HTR-8/SVneo (cell line): Measurements from ENCODE around the gene SLC39A9.
A peak's percentile ranks its signal among the peaks of the same experiment; 100 is the strongest.

ENCODE experiments used
- DNase-seq: peaks from one replicate; pipeline ENCODE4 v3.0.0; 2011; ENCODE audit warnings: low spot score, mixed read lengths; ENCODE audit not compliant: insufficient read length
- FAIRE-seq: peaks from 2 replicates; lab custom pipeline; 2011; peaks lifted over from hg19 to GRCh38; lab: Jason Lieb, UNC

Gene SLC39A9, protein sequence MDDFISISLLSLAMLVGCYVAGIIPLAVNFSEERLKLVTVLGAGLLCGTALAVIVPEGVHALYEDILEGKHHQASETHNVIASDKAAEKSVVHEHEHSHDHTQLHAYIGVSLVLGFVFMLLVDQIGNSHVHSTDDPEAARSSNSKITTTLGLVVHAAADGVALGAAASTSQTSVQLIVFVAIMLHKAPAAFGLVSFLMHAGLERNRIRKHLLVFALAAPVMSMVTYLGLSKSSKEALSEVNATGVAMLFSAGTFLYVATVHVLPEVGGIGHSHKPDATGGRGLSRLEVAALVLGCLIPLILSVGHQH

DNA sequence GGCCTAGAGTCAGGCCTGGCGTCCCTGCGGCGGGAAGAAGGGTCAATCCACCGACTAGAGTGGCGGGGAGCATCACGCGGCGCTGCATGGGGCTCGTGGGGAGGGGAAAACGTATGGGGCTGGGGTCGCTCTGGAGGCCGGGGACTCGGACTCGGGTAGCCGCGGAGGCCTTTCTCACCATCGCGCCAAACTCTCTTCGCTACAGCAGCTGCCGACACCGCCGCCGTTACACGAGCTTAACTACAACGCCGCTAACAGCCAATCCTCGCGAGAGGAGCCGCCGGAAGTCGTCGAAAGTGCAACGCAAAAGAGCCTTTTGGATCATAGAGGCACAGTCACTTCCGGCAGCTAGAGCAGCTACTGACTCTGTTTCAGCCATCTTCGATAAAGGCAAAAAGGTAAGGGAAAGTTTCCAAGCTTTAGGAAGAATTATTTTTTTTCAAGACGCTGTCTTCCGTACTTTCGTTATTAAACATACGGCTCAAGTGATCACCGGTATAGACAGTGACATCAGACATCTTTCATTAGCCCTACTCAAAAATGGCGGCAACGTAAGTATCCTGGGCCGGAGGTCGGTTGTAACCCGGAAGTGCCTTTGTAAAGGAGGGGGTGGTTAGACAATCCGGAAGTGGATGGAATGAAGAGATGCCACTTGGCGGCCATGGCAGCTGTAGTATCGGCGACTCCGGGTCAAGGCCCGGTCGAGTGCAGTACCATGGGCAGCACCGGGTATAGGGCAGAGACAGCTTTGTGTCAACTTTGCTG, at the start of gene SLC39A9, which contains the start of gene ERH:
SLC39A9 (plus strand) TSS at position 640 of the 765 bp plus-strand sequence. CDS start 678 bp downstream, outside the sequence.
ERH (minus strand) TSS at position 247 of the 765 bp plus-strand sequence; CDS start at position 181, 66 bp downstream.
- peak; percentile 100 for FAIRE-seq
- peak; percentile 100 for DNase-seq

DNA sequence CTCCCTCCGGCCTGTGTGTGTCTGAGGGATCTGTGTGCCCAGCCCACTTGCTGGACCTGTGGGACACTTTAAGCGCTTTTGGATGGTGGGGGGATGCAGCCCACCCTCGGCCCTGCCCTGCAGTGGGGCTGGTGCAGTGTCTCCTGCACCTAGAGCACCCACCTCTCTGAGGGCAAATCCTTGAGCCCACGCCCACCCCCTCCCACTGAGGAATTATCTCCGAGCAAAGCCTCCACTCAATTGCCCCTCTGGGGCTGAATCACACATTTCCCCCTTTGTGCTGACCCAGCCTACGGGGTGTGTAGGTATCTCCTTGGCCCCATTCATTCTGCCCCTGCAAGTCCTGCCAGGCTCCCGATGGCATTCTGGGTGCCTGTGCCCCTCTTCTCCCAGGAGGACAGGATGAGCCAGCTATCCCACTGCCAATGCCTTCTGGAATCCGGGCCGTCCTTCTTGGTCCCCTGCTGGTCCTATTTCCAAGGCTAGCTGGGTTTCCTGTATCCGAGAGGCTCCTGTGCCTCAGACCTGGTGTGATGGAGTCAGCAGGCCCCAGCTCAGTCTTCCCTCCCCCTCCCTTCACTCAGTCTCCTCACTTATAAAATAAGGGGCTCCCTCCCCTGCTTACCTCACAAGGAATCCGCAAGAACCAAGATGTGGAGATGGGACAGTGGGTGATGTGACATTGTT, 49.3 kb upstream of the SLC39A9 start:
- FAIRE-seq, result peak; percentile 40
- DNase-seq, result no peak

DNA sequence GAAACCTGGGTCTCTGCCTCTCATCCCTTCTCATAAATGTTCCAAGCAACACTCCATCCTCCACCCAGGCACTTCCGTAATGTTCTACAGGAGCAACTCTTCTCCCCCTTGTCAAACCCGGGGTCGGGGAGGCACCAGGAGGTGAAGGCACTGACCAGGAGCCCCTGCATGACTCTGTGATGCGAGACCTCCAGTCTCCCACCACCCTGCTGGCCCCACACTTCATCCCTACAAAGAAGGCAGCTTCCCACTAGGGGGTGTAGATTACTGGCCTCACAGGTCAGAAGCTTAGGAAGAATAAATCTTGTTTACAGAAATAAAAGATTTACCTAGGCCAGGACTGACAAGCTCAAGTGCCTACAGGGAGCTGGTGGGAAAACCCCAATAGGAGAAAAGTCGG, 47.6 kb upstream of the SLC39A9 start:
- DNase-seq, result no peak
- no peak for FAIRE-seq

- DNase-seq (no peak), FAIRE-seq (no peak)
Observed at GRCh38 chr14:69351385-69351784, 47.1 kb upstream of the SLC39A9 start.

DNA sequence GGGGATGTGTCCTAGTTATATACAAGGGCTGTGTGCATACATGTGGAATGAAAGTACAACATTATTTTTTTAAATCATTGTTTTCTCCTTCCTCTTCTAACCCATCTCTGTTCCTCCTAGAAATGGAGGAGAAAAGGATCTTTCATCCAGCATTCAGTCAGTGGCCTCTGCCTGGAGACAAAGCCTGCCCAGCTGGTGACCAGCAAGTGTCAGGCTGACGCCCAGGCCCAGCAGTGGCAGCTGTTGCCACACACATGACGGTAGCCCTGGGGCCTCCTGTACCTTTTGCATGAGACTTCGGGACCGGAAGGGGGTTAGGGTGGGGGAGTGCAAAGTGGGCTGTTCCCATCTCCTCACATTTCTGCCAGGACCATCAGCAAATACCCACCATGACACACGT, 46.6 kb upstream of the SLC39A9 start:
- FAIRE-seq (peak; percentile 94), DNase-seq (no peak)

DNA sequence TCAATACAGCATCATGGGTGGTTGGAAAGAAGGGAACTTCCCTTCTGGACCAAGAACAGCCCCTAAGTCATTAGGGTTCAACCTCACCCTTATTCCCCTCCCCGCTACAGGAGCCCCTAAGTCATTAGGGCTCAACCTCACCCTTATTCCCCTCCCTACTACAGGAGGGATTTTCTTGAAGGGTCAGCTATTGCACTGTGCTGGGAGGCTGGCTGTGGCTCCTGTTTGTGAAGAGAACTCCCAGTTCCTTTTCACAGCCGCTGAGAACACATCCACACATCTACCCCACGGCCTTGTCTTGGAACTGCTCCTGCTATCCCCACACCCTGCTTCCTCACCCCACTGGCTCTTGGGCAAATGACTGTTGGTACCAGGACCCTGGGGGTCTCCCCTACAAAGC, 45.3 kb upstream of the SLC39A9 start:
- peak; percentile 26 for FAIRE-seq
- no peak for DNase-seq

- DNase-seq (no peak), FAIRE-seq (peak; percentile 75)
Observed at GRCh38 chr14:69354383-69355153, 43.9 kb upstream of the SLC39A9 start.

- FAIRE-seq, result peak; percentile 63
- DNase-seq, result no peak
Observed at GRCh38 chr14:69355154-69355597, 43.3 kb upstream of the SLC39A9 start.

- DNase-seq (peak; percentile 67), FAIRE-seq (peak; percentile 96)
Observed at GRCh38 chr14:69355607-69356281, 42.7 kb upstream of the SLC39A9 start.

DNA sequence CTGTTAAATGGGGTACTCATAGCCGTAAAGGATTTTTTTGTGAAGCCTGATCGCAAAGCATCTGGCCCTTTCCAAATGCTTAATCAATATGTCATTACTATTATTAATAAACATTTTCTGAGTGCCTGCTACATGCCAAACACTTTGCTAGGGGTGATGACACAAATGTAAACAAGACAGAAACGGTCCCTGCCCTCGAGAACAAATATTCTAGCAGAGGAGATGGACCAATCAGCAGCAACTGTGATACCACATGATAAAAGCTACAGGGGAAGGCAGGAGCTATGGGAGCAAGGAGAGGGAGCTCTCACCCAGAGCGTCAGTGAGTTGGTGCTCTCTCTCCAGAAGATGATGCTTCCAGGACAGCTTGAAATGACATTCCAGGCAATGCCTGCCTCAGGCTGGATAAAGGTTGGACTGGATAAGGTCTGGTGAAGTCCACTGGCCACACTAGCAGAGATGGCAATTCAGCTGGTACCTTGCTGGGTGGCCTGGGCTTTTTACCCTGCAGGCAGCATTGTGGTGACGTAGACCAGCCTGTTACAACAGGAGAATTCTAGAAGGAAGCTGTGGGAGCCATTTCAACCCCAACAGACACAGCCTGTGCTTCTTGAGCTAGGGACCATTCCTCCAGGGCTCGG, 41.5 kb upstream of the SLC39A9 start:
- FAIRE-seq, result peak; percentile 87
- no peak for DNase-seq

GRCh38 chr14:69357544-69358200, 40.8 kb upstream of the SLC39A9 start:
- FAIRE-seq, result no peak
- DNase-seq, result no peak

DNA sequence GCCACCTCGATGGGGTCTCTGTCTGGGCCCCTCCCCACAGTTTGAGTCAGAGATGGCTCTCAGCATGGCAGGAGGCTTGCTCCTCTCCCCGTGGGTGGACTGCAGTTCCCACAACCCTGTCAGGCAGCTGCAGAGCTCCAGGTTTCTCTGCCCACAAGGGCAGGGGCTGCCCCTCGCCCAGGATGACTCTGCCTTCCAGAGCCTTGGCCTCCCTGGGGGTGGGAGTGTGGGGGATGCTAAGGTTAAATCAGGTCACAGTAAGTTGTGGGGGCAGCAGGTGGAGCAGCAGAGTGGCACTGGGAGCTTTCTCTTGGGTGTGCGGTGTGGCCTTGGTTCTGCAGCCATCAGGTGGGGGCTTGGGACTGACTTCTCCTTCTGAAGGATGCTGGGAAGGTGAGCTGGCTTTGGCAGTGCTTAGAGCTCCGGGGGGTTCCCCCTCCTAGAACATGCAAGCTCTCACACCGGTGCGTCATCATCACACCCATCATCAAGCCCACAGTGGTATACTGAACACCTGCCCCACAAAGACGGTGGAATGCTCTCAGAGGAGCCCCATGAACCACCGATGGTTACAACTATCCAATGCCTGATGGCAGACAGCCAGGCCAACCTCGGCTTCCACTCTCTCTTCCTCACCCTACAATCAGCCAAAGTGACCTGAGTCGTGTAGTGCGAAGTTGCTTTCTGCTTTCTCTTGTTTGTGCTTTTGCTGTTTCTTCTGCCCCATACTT, 40.1 kb upstream of the SLC39A9 start:
- no peak for FAIRE-seq
- no peak for DNase-seq

DNA sequence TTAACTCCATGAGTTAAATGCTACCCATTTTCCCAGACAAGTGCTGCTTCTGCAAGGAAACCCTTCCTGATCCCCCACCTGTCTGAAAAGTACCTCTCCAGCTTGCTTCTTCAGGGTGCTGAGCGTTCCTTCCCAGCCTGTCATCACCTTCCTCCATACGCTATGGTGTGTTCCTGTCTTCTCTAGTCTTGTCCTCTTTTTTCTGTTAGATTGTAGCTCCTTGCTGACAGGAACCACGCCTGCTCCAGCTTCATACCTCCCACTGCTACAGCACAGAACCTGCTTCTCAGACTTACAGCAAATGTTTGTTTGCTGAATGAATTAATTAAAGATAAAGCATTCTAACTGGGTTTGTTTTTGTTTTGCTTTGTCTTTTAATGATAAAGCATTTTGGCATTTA, 39.5 kb upstream of the SLC39A9 start:
- DNase-seq, result no peak
- FAIRE-seq, result peak; percentile 90

- no peak for FAIRE-seq
- no peak for DNase-seq
Observed at GRCh38 chr14:69360438-69361108, 37.9 kb upstream of the SLC39A9 start.

- FAIRE-seq, result peak; percentile 89
- no peak for DNase-seq
Observed at GRCh38 chr14:69363055-69363454, 35.4 kb upstream of the SLC39A9 start.

GRCh38 chr14:69363964-69364363, 34.5 kb upstream of the SLC39A9 start:
- DNase-seq (no peak), FAIRE-seq (peak; percentile 95)

DNA sequence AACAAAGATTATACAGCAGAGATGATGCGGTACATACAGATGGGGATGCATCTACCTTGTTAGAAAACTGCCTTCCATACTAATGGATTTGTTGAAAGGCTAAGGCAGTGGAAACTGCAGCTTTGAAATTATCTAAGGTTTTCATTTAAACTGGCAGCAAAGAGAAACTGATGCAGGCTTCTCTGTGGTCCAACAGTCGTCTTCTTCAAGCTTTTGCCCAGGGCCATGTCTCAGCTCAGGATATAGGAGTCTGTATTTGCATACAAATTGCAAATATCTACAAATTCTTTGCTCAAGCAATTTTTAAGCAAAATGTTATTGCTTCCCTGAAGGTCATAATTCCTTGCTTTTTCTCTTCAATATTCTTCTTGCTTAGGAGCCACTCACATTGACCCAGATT, 34.1 kb upstream of the SLC39A9 start:
- DNase-seq (no peak), FAIRE-seq (no peak)
